HepG2 (cell line): ENCODE measurements around the gene METTL23. TPM values are rescaled to one million over a fixed set of nuclear protein-coding genes. Genes with fewer than 3 reads are reported as not detected.

Experiments used
- HMGXB4 ChIP-seq, 2 experiments: sonication (generic) in 1 of 2; formaldehyde crosslinking in 1 of 2; IDR thresholded peaks; 2 replicates each; pipeline versions ENCODE4 v1.4.0 to v1.6.1; 2018 to 2020; ENCODE audit warnings: missing genetic modification reagents in 2 of 2, borderline replicate concordance in 1 of 2, low read depth in 1 of 2, mild to moderate bottlenecking in 1 of 2, missing biosample characterization in 1 of 2
- PITX1 ChIP-seq: sonication (generic); formaldehyde crosslinking; IDR thresholded peaks from 2 replicates; pipeline ENCODE4 v1.5.1; 2020; ENCODE audit warnings: mild to moderate bottlenecking, missing genetic modification reagents
- TSC22D2 ChIP-seq: sonication (generic); formaldehyde crosslinking; IDR thresholded peaks from 2 replicates; pipeline ENCODE4 v1.5.1; 2020; ENCODE audit warnings: missing genetic modification reagents, mild to moderate bottlenecking, borderline replicate concordance
- ZFP37 ChIP-seq: sonication (generic); formaldehyde crosslinking; IDR thresholded peaks from 2 replicates; pipeline ENCODE4 v1.4.0; 2020; ENCODE audit warnings: missing genetic modification reagents, borderline replicate concordance
- ZNF33A ChIP-seq: sonication (generic); formaldehyde crosslinking; IDR thresholded peaks from 2 replicates; pipeline ENCODE4 v1.5.1; 2020; ENCODE audit warnings: missing genetic modification reagents, mild to moderate bottlenecking, moderate library complexity, borderline replicate concordance
- polyA plus RNA-seq, 8 experiments: library from polyadenylated mRNA; depleted of rRNA in 3 of 8; stranded (reverse) in 7 of 8; unstranded in 1 of 8; fragments of >200 nt; fragmentation: Illumina TruSeq in 4 of 8; extraction: Trizol in 4 of 8; gene quantifications; 2 replicates each; pipeline versions ENCODE4 v1.2.1 to v1.2.3, GENCODE V29; 2011 to 2016; ENCODE audit warnings: low read depth in 4 of 8, missing spikeins in 1 of 8, mixed read lengths in 1 of 8; ENCODE audit not compliant: insufficient read depth in 1 of 8
- total RNA-seq, 5 experiments: library from RNA; depleted of rRNA; stranded (reverse); fragments of >200 nt; fragmentation: Illumina TruSeq; extraction: Trizol; gene quantifications; 2 replicates each; pipeline ENCODE4 v1.2.3, GENCODE V29; 2016; ENCODE audit warnings: low read depth in 1 of 5
- TF ChIP-seq, protein P1 (sequence below): sonication (generic); formaldehyde crosslinking; IDR thresholded peaks from 2 replicates; pipeline ENCODE4 v1.4.0; 2020; ENCODE audit warnings: missing genetic modification reagents, borderline replicate concordance
- TF ChIP-seq, protein P2 (sequence below): sonication (generic); formaldehyde crosslinking; IDR thresholded peaks from 2 replicates; pipeline ENCODE4 v1.4.0; 2020; ENCODE audit warnings: missing genetic modification reagents, borderline replicate concordance
- TF ChIP-seq, protein P3 (sequence below): sonication (generic); formaldehyde crosslinking; IDR thresholded peaks from 2 replicates; pipeline ENCODE4 v1.4.0; 2020; ENCODE audit warnings: mild to moderate bottlenecking, missing genetic modification reagents

Gene METTL23
- total and polyA plus RNA-seq, 2 of the 13 experiments (the other 11 are each of a cell fraction or from before 2014, with no cell fraction given): 39.9 to 104 TPM

GRCh38 chr17:76726776-76727718 lies at the start of gene METTL23 (continued):
- TF ChIP-seq HMGXB4 (CRISPR knock-in tag; IDR thresholded peaks at IDR 0.05; ENCODE audit: borderline replicate concordance in 1 of 2, low read depth in 1 of 2) (peak; percentile 90 to 96), ZFP37 (CRISPR knock-in tag) (0 out of 2 replicates have a peak, but pooled peaks have one; percentile 15), ZNF33A (CRISPR knock-in tag) (peak; percentile 91), PITX1 (CRISPR knock-in tag) (no peak; the same call in 1 of the 2 replicates), TSC22D2 (CRISPR knock-in tag) (0 out of 2 replicates have a peak, but pooled peaks have one; percentile 16)
- TF ChIP-seq, protein P1, sequence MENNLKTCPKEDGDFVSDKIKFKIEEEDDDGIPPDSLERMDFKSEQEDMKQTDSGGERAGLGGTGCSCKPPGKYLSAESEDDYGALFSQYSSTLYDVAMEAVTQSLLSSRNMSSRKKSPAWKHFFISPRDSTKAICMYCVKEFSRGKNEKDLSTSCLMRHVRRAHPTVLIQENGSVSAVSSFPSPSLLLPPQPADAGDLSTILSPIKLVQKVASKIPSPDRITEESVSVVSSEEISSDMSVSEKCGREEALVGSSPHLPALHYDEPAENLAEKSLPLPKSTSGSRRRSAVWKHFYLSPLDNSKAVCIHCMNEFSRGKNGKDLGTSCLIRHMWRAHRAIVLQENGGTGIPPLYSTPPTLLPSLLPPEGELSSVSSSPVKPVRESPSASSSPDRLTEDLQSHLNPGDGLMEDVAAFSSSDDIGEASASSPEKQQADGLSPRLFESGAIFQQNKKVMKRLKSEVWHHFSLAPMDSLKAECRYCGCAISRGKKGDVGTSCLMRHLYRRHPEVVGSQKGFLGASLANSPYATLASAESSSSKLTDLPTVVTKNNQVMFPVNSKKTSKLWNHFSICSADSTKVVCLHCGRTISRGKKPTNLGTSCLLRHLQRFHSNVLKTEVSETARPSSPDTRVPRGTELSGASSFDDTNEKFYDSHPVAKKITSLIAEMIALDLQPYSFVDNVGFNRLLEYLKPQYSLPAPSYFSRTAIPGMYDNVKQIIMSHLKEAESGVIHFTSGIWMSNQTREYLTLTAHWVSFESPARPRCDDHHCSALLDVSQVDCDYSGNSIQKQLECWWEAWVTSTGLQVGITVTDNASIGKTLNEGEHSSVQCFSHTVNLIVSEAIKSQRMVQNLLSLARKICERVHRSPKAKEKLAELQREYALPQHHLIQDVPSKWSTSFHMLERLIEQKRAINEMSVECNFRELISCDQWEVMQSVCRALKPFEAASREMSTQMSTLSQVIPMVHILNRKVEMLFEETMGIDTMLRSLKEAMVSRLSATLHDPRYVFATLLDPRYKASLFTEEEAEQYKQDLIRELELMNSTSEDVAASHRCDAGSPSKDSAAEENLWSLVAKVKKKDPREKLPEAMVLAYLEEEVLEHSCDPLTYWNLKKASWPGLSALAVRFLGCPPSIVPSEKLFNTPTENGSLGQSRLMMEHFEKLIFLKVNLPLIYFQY (CRISPR knock-in tag): peak; percentile 25; the same call in 1 of the 2 replicates
- TF ChIP-seq, protein P2, sequence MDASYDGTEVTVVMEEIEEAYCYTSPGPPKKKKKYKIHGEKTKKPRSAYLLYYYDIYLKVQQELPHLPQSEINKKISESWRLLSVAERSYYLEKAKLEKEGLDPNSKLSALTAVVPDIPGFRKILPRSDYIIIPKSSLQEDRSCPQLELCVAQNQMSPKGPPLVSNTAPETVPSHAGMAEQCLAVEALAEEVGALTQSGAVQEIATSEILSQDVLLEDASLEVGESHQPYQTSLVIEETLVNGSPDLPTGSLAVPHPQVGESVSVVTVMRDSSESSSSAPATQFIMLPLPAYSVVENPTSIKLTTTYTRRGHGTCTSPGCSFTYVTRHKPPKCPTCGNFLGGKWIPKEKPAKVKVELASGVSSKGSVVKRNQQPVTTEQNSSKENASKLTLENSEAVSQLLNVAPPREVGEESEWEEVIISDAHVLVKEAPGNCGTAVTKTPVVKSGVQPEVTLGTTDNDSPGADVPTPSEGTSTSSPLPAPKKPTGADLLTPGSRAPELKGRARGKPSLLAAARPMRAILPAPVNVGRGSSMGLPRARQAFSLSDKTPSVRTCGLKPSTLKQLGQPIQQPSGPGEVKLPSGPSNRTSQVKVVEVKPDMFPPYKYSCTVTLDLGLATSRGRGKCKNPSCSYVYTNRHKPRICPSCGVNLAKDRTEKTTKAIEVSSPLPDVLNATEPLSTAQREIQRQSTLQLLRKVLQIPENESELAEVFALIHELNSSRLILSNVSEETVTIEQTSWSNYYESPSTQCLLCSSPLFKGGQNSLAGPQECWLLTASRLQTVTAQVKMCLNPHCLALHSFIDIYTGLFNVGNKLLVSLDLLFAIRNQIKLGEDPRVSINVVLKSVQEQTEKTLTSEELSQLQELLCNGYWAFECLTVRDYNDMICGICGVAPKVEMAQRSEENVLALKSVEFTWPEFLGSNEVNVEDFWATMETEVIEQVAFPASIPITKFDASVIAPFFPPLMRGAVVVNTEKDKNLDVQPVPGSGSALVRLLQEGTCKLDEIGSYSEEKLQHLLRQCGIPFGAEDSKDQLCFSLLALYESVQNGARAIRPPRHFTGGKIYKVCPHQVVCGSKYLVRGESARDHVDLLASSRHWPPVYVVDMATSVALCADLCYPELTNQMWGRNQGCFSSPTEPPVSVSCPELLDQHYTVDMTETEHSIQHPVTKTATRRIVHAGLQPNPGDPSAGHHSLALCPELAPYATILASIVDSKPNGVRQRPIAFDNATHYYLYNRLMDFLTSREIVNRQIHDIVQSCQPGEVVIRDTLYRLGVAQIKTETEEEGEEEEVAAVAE (CRISPR knock-in tag): 0 out of 2 replicates have a peak, but pooled peaks have one; percentile 32
- TF ChIP-seq, protein P3, sequence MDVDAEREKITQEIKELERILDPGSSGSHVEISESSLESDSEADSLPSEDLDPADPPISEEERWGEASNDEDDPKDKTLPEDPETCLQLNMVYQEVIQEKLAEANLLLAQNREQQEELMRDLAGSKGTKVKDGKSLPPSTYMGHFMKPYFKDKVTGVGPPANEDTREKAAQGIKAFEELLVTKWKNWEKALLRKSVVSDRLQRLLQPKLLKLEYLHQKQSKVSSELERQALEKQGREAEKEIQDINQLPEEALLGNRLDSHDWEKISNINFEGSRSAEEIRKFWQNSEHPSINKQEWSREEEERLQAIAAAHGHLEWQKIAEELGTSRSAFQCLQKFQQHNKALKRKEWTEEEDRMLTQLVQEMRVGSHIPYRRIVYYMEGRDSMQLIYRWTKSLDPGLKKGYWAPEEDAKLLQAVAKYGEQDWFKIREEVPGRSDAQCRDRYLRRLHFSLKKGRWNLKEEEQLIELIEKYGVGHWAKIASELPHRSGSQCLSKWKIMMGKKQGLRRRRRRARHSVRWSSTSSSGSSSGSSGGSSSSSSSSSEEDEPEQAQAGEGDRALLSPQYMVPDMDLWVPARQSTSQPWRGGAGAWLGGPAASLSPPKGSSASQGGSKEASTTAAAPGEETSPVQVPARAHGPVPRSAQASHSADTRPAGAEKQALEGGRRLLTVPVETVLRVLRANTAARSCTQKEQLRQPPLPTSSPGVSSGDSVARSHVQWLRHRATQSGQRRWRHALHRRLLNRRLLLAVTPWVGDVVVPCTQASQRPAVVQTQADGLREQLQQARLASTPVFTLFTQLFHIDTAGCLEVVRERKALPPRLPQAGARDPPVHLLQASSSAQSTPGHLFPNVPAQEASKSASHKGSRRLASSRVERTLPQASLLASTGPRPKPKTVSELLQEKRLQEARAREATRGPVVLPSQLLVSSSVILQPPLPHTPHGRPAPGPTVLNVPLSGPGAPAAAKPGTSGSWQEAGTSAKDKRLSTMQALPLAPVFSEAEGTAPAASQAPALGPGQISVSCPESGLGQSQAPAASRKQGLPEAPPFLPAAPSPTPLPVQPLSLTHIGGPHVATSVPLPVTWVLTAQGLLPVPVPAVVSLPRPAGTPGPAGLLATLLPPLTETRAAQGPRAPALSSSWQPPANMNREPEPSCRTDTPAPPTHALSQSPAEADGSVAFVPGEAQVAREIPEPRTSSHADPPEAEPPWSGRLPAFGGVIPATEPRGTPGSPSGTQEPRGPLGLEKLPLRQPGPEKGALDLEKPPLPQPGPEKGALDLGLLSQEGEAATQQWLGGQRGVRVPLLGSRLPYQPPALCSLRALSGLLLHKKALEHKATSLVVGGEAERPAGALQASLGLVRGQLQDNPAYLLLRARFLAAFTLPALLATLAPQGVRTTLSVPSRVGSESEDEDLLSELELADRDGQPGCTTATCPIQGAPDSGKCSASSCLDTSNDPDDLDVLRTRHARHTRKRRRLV (CRISPR knock-in tag): no peak
